Mesenchymal stem cell (in vitro differentiated cells and primary cell): ENCODE data around the gene ZBTB21.

Experiments
- DNase-seq: peaks from one replicate; pipeline ENCODE4 v3.0.0-alpha.2; 2013
- H2AFZ ChIP-seq: one replicate; pipeline ENCODE4 v1.6.1; 2013; ENCODE audit warnings: low read depth, mild to moderate bottlenecking, control low read depth, inconsistent platforms, low read length, moderate library complexity
- H2AK5ac ChIP-seq: 2 replicates; pipeline ENCODE4 v1.6.1; 2013; ENCODE audit warnings: low read length, moderate library complexity, mild to moderate bottlenecking, inconsistent platforms; ENCODE audit not compliant: severe bottlenecking
- H2BK120ac ChIP-seq: one replicate; pipeline ENCODE4 v1.6.1; 2013; ENCODE audit warnings: low read depth, mild to moderate bottlenecking, inconsistent platforms, low read length, moderate library complexity
- H2BK12ac ChIP-seq, 2 experiments: one replicate each; pipeline ENCODE4 v1.6.1; 2013; ENCODE audit warnings: inconsistent platforms in 2 of 2, low read length in 2 of 2, mild to moderate bottlenecking in 2 of 2, moderate library complexity in 2 of 2, control low read depth in 1 of 2
- H2BK15ac ChIP-seq: one replicate; pipeline ENCODE4 v1.6.1; 2013; ENCODE audit warnings: mild to moderate bottlenecking, low read depth, inconsistent platforms; ENCODE audit not compliant: poor library complexity, severe bottlenecking
- H2BK5ac ChIP-seq: 2 replicates; pipeline ENCODE4 v1.6.1; 2013; ENCODE audit warnings: low read depth, mild to moderate bottlenecking, low read length, control low read depth, inconsistent platforms; ENCODE audit not compliant: poor library complexity, severe bottlenecking
- H3K14ac ChIP-seq, 2 experiments: one replicate each; pipeline ENCODE4 v1.6.1; 2013; ENCODE audit warnings: inconsistent platforms in 2 of 2, low read length in 2 of 2, control low read depth in 1 of 2, mild to moderate bottlenecking in 1 of 2, moderate library complexity in 1 of 2
- H3K18ac ChIP-seq, 2 experiments: one replicate each; pipeline ENCODE4 v1.6.1; 2013; ENCODE audit warnings: inconsistent platforms in 2 of 2, low read length in 2 of 2, control low read depth in 1 of 2, low read depth in 1 of 2, mild to moderate bottlenecking in 1 of 2
- H3K23ac ChIP-seq, 2 experiments: one replicate each; pipeline ENCODE4 v1.6.1; 2013; ENCODE audit warnings: inconsistent platforms in 2 of 2, low read length in 2 of 2, mild to moderate bottlenecking in 2 of 2, moderate library complexity in 2 of 2, control low read depth in 1 of 2
- H3K27ac ChIP-seq: 2 replicates; pipeline ENCODE4 v1.5.1; 2013; ENCODE audit warnings: mild to moderate bottlenecking, moderate library complexity, low read length, control low read depth, inconsistent platforms; ENCODE audit not compliant: poor library complexity, severe bottlenecking
- H3K27me3 ChIP-seq, 2 experiments: 2 replicates each; pipeline versions ENCODE4 v1.6.1 to v1.7.0; 2013; ENCODE audit warnings: low read length in 2 of 2, mild to moderate bottlenecking in 2 of 2, moderate library complexity in 2 of 2, control low read depth in 1 of 2, inconsistent platforms in 1 of 2; ENCODE audit not compliant: control insufficient read depth in 1 of 2, insufficient read depth in 1 of 2
- H3K36me3 ChIP-seq, 2 experiments: 2 replicates each; pipeline versions ENCODE4 v1.6.1 to v1.7.0; 2013; ENCODE audit warnings: low read length in 2 of 2, control low read depth in 1 of 2, inconsistent platforms in 1 of 2, low read depth in 1 of 2, mild to moderate bottlenecking in 1 of 2; ENCODE audit not compliant: insufficient read depth in 2 of 2, control insufficient read depth in 1 of 2
- H3K4ac ChIP-seq, 2 experiments: one replicate each; pipeline ENCODE4 v1.6.1; 2013; ENCODE audit warnings: inconsistent platforms in 2 of 2, low read length in 2 of 2, mild to moderate bottlenecking in 2 of 2, moderate library complexity in 2 of 2, control low read depth in 1 of 2, low read depth in 1 of 2
- H3K4me1 ChIP-seq: 2 replicates; pipeline ENCODE4 v1.6.1; 2013; ENCODE audit warnings: low read depth, low read length, control low read depth; ENCODE audit not compliant: control insufficient read depth, insufficient read depth
- H3K4me2 ChIP-seq: 2 replicates; pipeline ENCODE4 v1.6.1; 2013; ENCODE audit warnings: low read length, mild to moderate bottlenecking, inconsistent platforms; ENCODE audit not compliant: poor library complexity, severe bottlenecking
- H3K4me3 ChIP-seq, 2 experiments: 2 replicates each; pipeline versions ENCODE4 v1.5.1 to v1.7.0; 2013; ENCODE audit warnings: low read length in 2 of 2, mild to moderate bottlenecking in 2 of 2, control low read depth in 1 of 2, low read depth in 1 of 2; ENCODE audit not compliant: insufficient read depth in 1 of 2
- H3K79me1 ChIP-seq: replicated peaks from 2 replicates; pipeline ENCODE4 v1.6.1; 2013; ENCODE audit warnings: mild to moderate bottlenecking, control low read depth, low read length, inconsistent platforms; ENCODE audit not compliant: poor library complexity, severe bottlenecking
- H3K9ac ChIP-seq: 2 replicates; pipeline ENCODE4 v1.7.0; 2013; ENCODE audit warnings: mild to moderate bottlenecking, low read length, moderate library complexity
- H3K9me3 ChIP-seq: 2 replicates; pipeline ENCODE4 v1.7.0; 2013; ENCODE audit warnings: mild to moderate bottlenecking, low read length; ENCODE audit not compliant: control insufficient read depth
- H4K8ac ChIP-seq: one replicate; pipeline ENCODE4 v1.6.1; 2013; ENCODE audit warnings: inconsistent platforms, mild to moderate bottlenecking, low read length, moderate library complexity
- H4K91ac ChIP-seq: one replicate; pipeline ENCODE4 v1.6.1; 2013; ENCODE audit warnings: mild to moderate bottlenecking, low read length, inconsistent platforms
- WGBS: methylation state at CpG from one replicate; pipeline ENCODE4 v1.1.7; 2013; ENCODE audit warnings: mixed read lengths; 5-methylcytosine and 5-hydroxymethylcytosine counted together

Gene ZBTB21

GRCh38 chr21:42028766-42029425 lies 18.7 kb upstream of the ZBTB21 start:
- no peak overlapping the region for H2BK15ac ChIP-seq
- peaks cover 0 to 21% of the 10 kb centered on the region in 2 experiments for H3K27me3 ChIP-seq
- no peaks in the 10 kb centered on the region for H3K79me1 ChIP-seq
- no peak overlapping the region for H3K9ac ChIP-seq
- H2AK5ac ChIP-seq, result no peak overlapping the region
- no peak overlapping the region for H4K91ac ChIP-seq
- no peaks in the 10 kb centered on the region for H3K9me3 ChIP-seq
- H2BK5ac ChIP-seq, result no peak overlapping the region
- no peak overlapping the region for H3K4ac ChIP-seq
- no peak overlapping the region for H2AFZ ChIP-seq
- peak overlapping the region in 1 of 2 experiments; percentile 8 for H3K14ac ChIP-seq
- H3K27ac ChIP-seq, result no peak overlapping the region
- no peak overlapping the region for H2BK120ac ChIP-seq
- H2BK12ac ChIP-seq, result no peak overlapping the region
- WGBS, result 89% methylated on average over 9 of the region's 9 CpGs
- H3K4me2 ChIP-seq, result no peak overlapping the region
- H3K18ac ChIP-seq, result no peak overlapping the region
- no peak for DNase-seq
- H3K4me3 ChIP-seq, result no peak overlapping the region
- peaks cover 0 to 4% of the 10 kb centered on the region in 2 experiments for H3K36me3 ChIP-seq
- peak overlapping the region; percentile 16 for H4K8ac ChIP-seq
- peaks cover 13% of the 10 kb centered on the region for H3K4me1 ChIP-seq
- no peak overlapping the region for H3K23ac ChIP-seq

DNA sequence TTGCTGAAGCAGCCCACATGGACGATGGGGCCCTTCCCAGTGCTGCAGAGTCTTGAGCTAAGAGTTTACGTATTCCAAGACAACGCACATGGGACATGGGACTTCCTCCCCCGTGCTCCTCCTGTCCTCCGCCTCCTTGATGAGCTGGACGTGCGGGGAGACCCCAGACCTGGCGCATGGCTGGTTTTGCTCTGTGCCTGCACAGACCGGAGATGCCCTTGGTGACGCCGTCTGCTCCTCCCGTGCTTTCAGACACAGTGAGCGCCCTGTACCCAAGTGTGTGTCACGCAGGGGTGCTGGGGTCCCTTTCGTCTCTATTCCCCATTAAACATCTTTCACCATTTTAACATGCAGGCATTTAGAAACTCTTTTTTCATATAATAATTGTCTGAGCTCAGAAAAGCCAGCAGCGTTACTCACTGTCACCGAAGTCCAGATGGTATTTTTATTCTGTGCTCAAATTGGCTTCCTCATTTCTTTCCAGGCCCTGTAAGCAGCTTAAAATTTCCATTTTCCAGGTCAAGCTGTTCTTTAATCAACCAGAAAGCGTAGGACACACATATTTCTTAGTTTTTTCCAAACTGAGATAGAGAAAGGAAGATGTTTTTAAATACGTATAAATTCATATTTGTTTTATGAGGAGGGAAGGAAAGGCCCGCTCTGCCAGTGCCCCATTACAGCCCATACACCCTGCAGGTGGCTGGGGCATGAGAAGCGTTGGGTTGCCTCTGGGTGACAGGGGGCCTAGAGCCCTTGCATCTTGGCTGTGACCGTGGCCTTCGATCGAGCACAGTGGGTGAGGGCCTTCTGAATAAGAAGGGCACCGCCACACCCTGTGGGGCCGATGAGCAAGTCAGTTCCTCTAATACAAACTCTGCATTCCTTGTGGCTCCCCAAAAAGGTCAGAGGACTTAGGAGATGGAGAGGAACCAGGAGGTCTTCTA lies 17.9 kb upstream of the ZBTB21 start:
- H3K9me3 ChIP-seq, result no peaks in the 10 kb centered on the region
- H2BK5ac ChIP-seq, result no peak overlapping the region
- H2BK120ac ChIP-seq, result no peak overlapping the region
- H3K27me3 ChIP-seq, result peaks cover 0 to 29% of the 10 kb centered on the region in 2 experiments
- peaks cover 0 to 4% of the 10 kb centered on the region in 2 experiments for H3K36me3 ChIP-seq
- no peak overlapping the region for H4K8ac ChIP-seq
- no peak overlapping the region for H2BK12ac ChIP-seq
- no peak overlapping the region for H3K4me3 ChIP-seq
- no peak overlapping the region for H2AK5ac ChIP-seq
- no peak overlapping the region for H3K4me2 ChIP-seq
- no peak overlapping the region for H3K14ac ChIP-seq
- H4K91ac ChIP-seq, result no peak overlapping the region
- DNase-seq, result no peak
- H2AFZ ChIP-seq, result no peak overlapping the region
- H3K18ac ChIP-seq, result no peak overlapping the region
- 91% methylated on average over 26 of the region's 26 CpGs for WGBS
- no peak overlapping the region for H3K23ac ChIP-seq
- H2BK15ac ChIP-seq, result no peak overlapping the region
- H3K27ac ChIP-seq, result no peak overlapping the region
- no peak overlapping the region for H3K4ac ChIP-seq
- H3K4me1 ChIP-seq, result peaks cover 13% of the 10 kb centered on the region
- no peaks in the 10 kb centered on the region for H3K79me1 ChIP-seq
- H3K9ac ChIP-seq, result no peak overlapping the region

DNA sequence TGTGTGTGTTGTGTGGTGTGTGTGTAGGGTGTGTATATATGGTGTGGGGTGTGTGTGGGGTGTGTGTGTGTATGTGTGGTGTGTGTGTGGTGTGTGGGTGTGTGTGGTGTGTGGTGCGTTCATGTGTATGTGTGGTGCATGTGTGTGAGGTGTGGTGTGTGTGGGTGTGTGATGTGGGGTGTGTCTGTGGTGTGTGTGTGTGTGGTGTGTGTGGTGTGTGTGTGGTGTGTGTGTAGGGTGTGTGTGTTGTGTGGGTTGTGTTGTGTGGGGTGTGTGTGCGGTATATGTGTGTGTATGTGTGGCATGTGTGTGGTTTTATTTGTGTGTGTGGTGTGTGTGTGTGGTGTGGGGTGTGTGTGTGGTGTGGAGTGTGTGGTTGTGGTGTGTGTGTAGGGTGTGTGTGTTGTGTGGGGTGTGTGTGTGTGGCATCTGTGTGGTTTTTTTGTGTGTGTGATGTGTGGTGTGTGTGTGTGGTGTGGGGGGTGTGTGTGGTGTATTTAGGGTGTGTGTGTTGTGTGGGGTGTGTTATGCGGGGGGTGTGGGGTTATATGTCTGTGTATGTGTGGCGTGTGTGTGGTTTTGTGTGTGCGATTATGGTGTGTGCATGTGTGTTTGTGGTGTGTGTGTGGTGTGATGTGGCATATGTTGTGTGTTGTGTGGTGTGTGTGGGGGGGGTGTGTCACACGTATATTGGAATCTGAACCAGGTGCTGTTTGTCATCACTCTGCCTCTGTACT lies 17.1 kb upstream of the ZBTB21 start:
- H2AK5ac ChIP-seq, result no peak overlapping the region
- peaks cover 0 to 4% of the 10 kb centered on the region in 2 experiments for H3K36me3 ChIP-seq
- H2BK15ac ChIP-seq, result peak overlapping the region; percentile 74
- H4K8ac ChIP-seq, result peak overlapping the region; percentile 23
- H4K91ac ChIP-seq, result peak overlapping the region; percentile 82
- no peak overlapping the region for H3K9ac ChIP-seq
- no peak overlapping the region for H2BK120ac ChIP-seq
- H2AFZ ChIP-seq, result no peak overlapping the region
- H3K4me2 ChIP-seq, result no peak overlapping the region
- peak overlapping the region in 1 of 2 experiments; percentile 96 for H3K14ac ChIP-seq
- H3K79me1 ChIP-seq, result no peaks in the 10 kb centered on the region
- WGBS, result 90% methylated on average over 6 of the region's 6 CpGs
- H3K4ac ChIP-seq, result no peak overlapping the region
- H3K27ac ChIP-seq, result no peak overlapping the region
- no peak overlapping the region for H3K4me3 ChIP-seq
- H3K9me3 ChIP-seq, result no peaks in the 10 kb centered on the region
- no peak overlapping the region for H2BK5ac ChIP-seq
- peaks cover 0 to 32% of the 10 kb centered on the region in 2 experiments for H3K27me3 ChIP-seq
- DNase-seq, result no peak
- peak overlapping the region in 1 of 2 experiments; percentile 25 for H3K18ac ChIP-seq
- peak overlapping the region; percentile 14 to 70 for H2BK12ac ChIP-seq
- peak overlapping the region in 1 of 2 experiments; percentile 34 for H3K23ac ChIP-seq
- H3K4me1 ChIP-seq, result peaks cover 12% of the 10 kb centered on the region
